GM10248 (cell line): Measurements from ENCODE around the gene COL19A1.
A peak's percentile ranks its signal among the peaks of the same experiment; 100 is the strongest.

Experiments
- CTCF ChIA-PET: fragments of 300-600 bp; sonication (Branson Sonifier 250); formaldehyde crosslinking; extraction: SDS; loops from one replicate; lab custom pipeline; 2021; ENCODE audit warnings: antibody characterized with exemption; lab: Yijun Ruan, JAX
- POLR2A ChIA-PET: fragments of 350-650 bp; sonication (Branson Sonifier 250); formaldehyde crosslinking; extraction: SDS; loops from one replicate; lab custom pipeline; 2020; ENCODE audit warnings: antibody characterized with exemption; lab: Yijun Ruan, JAX
- DNase-seq: peaks from one replicate; pipeline ENCODE4 v3.0.0; 2012; ENCODE audit errors: extremely low spot score
- CTCF ChIP-seq: IDR thresholded peaks from 2 replicates; pipeline ENCODE4 v1.5.1; 2012; ENCODE audit warnings: mild to moderate bottlenecking, low read depth; ENCODE audit errors: extremely low read depth, missing control alignments, control extremely low read depth

COL19A1 gene

DNA sequence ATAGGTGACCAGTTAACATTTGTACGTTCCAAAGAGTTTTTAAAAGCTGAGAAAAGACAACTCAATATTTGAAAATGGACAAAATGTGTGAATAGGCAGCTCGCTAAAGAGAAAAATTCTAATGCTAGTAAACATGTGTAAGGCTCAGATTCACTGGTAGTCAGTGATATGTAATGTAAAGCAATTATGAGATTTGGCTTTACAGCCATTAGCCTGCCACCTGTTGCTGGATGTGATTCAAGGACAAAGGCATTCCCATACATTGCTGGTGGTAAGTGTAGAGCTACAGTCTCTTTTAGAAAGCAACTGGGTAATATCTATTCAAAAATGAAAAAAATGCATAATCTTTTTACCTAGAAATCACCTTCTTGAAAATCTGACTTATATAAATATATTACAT lies 114.3 kb downstream of the COL19A1 start:
- ChIA-PET POLR2A (no interaction called here), CTCF (no interaction called here)
- DNase-seq = no peak
- no peak for TF ChIP-seq CTCF

- no peak for TF ChIP-seq CTCF
- CTCF ChIA-PET = interaction anchor here (3.2 kb wide), 1 partner anchor 8 kb away, joined by 10 read pairs; no protein-coding TSS in a partner anchor
- no peak for DNase-seq
- POLR2A ChIA-PET = no interaction called here
Observed at GRCh38 chr6:69984506-69984905, 118.2 kb downstream of the COL19A1 start.

GRCh38 chr6:69985180-69985579 lies 118.8 kb downstream of the COL19A1 start:
- no peak for DNase-seq
- TF ChIP-seq CTCF = peak; percentile 12
- POLR2A ChIA-PET = no interaction called here
- CTCF ChIA-PET = interaction anchor here (1.1 to 3.2 kb wide), 4 partner anchors 9 to 189 kb away, joined by 3 to 13 read pairs (median 6); partner anchors contain the start of gene LMBRD1

DNA sequence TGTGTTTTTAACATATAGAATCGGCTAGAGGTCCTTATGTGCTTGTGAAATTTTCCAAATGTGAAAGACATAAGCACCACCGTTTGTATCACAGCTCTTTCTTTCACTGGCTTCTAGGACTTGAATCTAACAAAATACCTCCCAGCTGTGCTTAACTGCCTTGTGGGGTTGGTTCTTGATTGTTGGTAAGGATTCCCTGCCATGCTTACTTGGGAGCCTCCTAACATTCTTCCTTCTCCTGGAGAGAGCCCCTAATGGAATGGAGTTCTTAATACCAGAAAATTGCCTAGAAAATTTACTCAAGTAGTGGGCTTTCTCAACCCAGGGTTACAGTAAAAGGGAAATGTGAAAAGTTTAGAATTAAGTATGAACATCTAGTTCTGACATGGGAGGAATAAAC lies 121.2 kb downstream of the COL19A1 start:
- no peak for TF ChIP-seq CTCF
- ChIA-PET CTCF (interaction anchor here (1.4 to 2.8 kb wide), 2 partner anchors 9 to 15 kb away, joined by 5 to 13 read pairs; no protein-coding TSS in a partner anchor), POLR2A (no interaction called here)
- DNase-seq = no peak

DNA sequence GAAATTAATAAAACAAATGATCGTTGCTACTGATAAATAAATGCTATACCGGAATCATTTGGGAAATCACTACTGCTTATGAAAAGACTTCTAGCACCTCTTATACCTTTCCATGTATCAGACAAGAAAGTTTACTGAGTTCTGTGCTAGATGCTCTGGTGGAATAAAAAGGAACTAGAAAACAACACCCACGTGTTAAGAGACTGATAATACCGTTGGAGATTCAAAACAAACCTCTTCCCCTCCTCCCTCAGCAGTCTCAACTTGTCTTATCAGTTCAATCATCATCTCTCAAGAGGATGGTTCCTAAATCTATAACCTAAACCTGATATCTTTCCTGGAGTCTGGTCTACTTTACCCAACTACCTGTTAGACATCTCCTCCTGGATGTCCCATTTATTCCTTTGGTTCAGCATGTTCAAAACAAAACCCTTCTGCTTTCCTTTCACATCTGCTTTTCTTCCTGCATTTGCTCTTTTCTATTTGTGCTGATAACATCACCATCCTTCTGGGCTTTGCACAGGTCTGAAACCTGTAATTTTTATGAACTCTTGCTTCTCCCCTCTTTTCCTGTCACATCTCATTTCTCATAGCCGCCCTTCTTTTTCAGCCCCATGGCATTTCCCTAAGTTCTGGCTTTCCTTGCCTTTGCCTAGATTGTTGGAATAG lies 122.2 kb downstream of the COL19A1 start:
- TF ChIP-seq CTCF = no peak
- ChIA-PET CTCF (no interaction called here), POLR2A (no interaction called here)
- DNase-seq = no peak

- CTCF ChIA-PET = interaction anchor here (1.4 kb wide), 1 partner anchor 9 kb away, joined by 3 read pairs; no protein-coding TSS in a partner anchor
- TF ChIP-seq CTCF = no peak
- no peak for DNase-seq
- POLR2A ChIA-PET = no interaction called here
Observed at GRCh38 chr6:69994251-69994650, 127.9 kb downstream of the COL19A1 start.
